Measurements from ENCODE around the gene PPP2R1B. TPM values are rescaled to one million over a fixed set of nuclear protein-coding genes. Genes with fewer than 3 reads are reported as not detected.

Gene PPP2R1B
- total RNA-seq, 1 experiment from 2014 or later, result 105 TPM

GRCh38 chr11:111749646-111750045, 16.5 kb downstream of the PPP2R1B start:
- no peak overlapping the region for H3K27ac Mint-ChIP-seq
- Histone ChIP-seq H3K9ac (ENCODE audit: extremely low read depth, insufficient read length, low read length) (no peak overlapping the region), H3K18ac (ENCODE audit: insufficient read length, low read depth, low read length) (no peak overlapping the region), H2AFZ (ENCODE audit: low read length) (no peak overlapping the region), H2BK15ac (ENCODE audit: low read depth, low read length) (no peak overlapping the region), H3K4me1 (ENCODE audit: insufficient read depth, low read length) (no peaks in the 10 kb centered on the region), H3K27me3 (ENCODE audit: insufficient read depth, low read length) (no peaks in the 10 kb centered on the region), H2BK5ac (ENCODE audit: insufficient read length, low read length) (no peak overlapping the region), H2AK5ac (ENCODE audit: insufficient read length, low read length) (no peak overlapping the region), H3K79me2 (ENCODE audit: insufficient read depth, low read length) (no peaks in the 10 kb centered on the region), H3K4ac (ENCODE audit: low read depth, low read length) (no peak overlapping the region), H4K91ac (ENCODE audit: insufficient read length, low read depth, low read length) (no peak overlapping the region), H3K79me1 (ENCODE audit: insufficient read depth, low read depth, low read length, poor library complexity, severe bottlenecking) (no peaks in the 10 kb centered on the region), H3K4me2 (ENCODE audit: insufficient read depth, insufficient read length, low read length) (no peak overlapping the region), H2BK20ac (ENCODE audit: low read depth, low read length, poor library complexity, severe bottlenecking) (no peak overlapping the region), H4K8ac (replicated peaks; ENCODE audit: insufficient read length, low read depth, low read length) (no peak overlapping the region), H2BK120ac (ENCODE audit: low read depth, low read length, poor library complexity, severe bottlenecking) (no peak overlapping the region), H3K56ac (ENCODE audit: insufficient read length, low read depth, low read length) (no peak overlapping the region), H3K23ac (ENCODE audit: insufficient read length, low read depth, low read length) (no peak overlapping the region), H3T11ph (ENCODE audit: low read length) (no peak overlapping the region), H3K14ac (ENCODE audit: insufficient read depth, low read length) (no peak overlapping the region), H3K9me3 (ENCODE audit: control insufficient read depth, low read depth, low read length) (no peaks in the 10 kb centered on the region), H2BK12ac (ENCODE audit: insufficient read length, low read depth, low read length) (no peak overlapping the region), H4K5ac (ENCODE audit: insufficient read length, low read depth, low read length) (no peak overlapping the region), H4K20me1 (ENCODE audit: control insufficient read depth, insufficient read depth, insufficient read length) (no peaks in the 10 kb centered on the region), H3K27ac (ENCODE audit: insufficient read length, low read depth, low read length) (no peak overlapping the region), H3K23me2 (ENCODE audit: insufficient read length, low read depth, low read length, poor library complexity, severe bottlenecking) (no peaks in the 10 kb centered on the region)
- H3K27me3 Mint-ChIP-seq (ENCODE audit: low read depth), result no peaks in the 10 kb centered on the region
- no peaks in the 10 kb centered on the region for H3K9me3 Mint-ChIP-seq
- DNase-seq, result no peak
- no peaks in the 10 kb centered on the region for H3K4me1 Mint-ChIP-seq
- H3K4me3 Mint-ChIP-seq, result no peak overlapping the region
- peaks cover 54 to 82% (median 78%) of the 10 kb centered on the region in 3 experiments for H3K36me3 Mint-ChIP-seq (ENCODE audit: insufficient read depth in 1 of 3, low read depth in 3 of 3)
- no peak for TF ChIP-seq CTCF (conservative IDR thresholded peaks at IDR 0.05)
